GM10248 (cell line): ENCODE results near the gene SYF2.
A peak's percentile ranks its signal among the peaks of the same experiment; 100 is the strongest.

ENCODE experiments used
- CTCF ChIA-PET: fragments of 300-600 bp; sonication (Branson Sonifier 250); formaldehyde crosslinking; extraction: SDS; loops from one replicate; lab custom pipeline; 2021; ENCODE audit warnings: antibody characterized with exemption; lab: Yijun Ruan, JAX
- POLR2A ChIA-PET: fragments of 350-650 bp; sonication (Branson Sonifier 250); formaldehyde crosslinking; extraction: SDS; loops from one replicate; lab custom pipeline; 2020; ENCODE audit warnings: antibody characterized with exemption; lab: Yijun Ruan, JAX
- DNase-seq: peaks from one replicate; pipeline ENCODE4 v3.0.0; 2012; ENCODE audit errors: extremely low spot score
- CTCF ChIP-seq: IDR thresholded peaks from 2 replicates; pipeline ENCODE4 v1.5.1; 2012; ENCODE audit warnings: mild to moderate bottlenecking, low read depth; ENCODE audit errors: extremely low read depth, missing control alignments, control extremely low read depth

The SYF2 gene

GRCh38 chr1:25184001-25184762 lies 48.1 kb downstream of the SYF2 start:
- no peak for TF ChIP-seq CTCF
- ChIA-PET POLR2A (interaction anchor here (0.7 kb wide), 1 partner anchor 1036 kb away, joined by 3 read pairs; no protein-coding TSS in a partner anchor), CTCF (no interaction called here)
- DNase-seq = no peak

GRCh38 chr1:25183126-25183980 lies 48.9 kb downstream of the SYF2 start:
- CTCF ChIA-PET = interaction anchor here (1.6 kb wide), 1 partner anchor 22 kb away, joined by 4 read pairs; no protein-coding TSS in a partner anchor
- DNase-seq = no peak
- TF ChIP-seq CTCF = no peak
- POLR2A ChIA-PET = no interaction called here

- ChIA-PET CTCF (interaction anchor here (1.6 kb wide), 1 partner anchor 22 kb away, joined by 4 read pairs; no protein-coding TSS in a partner anchor), POLR2A (no interaction called here)
- no peak for DNase-seq
- TF ChIP-seq CTCF = no peak
Observed at GRCh38 chr1:25182629-25183028, 49.7 kb downstream of the SYF2 start.

- TF ChIP-seq CTCF = no peak
- ChIA-PET CTCF (no interaction called here), POLR2A (no interaction called here)
- DNase-seq = no peak
Observed at GRCh38 chr1:25180996-25181395, 51.3 kb downstream of the SYF2 start.

- no peak for TF ChIP-seq CTCF
- POLR2A ChIA-PET = no interaction called here
- DNase-seq = peak; percentile 5
- CTCF ChIA-PET = interaction anchor here (1.1 to 2.0 kb wide), 5 partner anchors 9 to 33 kb away, joined by 3 to 6 read pairs (median 4); no protein-coding TSS in a partner anchor
Observed at GRCh38 chr1:25178917-25179561, 53.3 kb downstream of the SYF2 start.
